Body of pancreas (tissue), 4 donors: ENCODE data around the gene TARS2.

Source experiments
- POLR2A ChIP-seq, 3 donors: fragments of 450-650 bp; IDR thresholded peaks; one replicate each; pipeline ENCODE4 v1.6.1; 2016; ENCODE audit warnings: antibody characterized with exemption in 3 of 3, mild to moderate bottlenecking in 2 of 3
- TF ChIP-seq, protein P1 (sequence below), 7 experiments: fragments of 450-650 bp in 4 of 7; fragments of 200-600 bp in 3 of 7; sonication (generic) in 3 of 7; IDR thresholded peaks; one replicate each; pipeline ENCODE4 v1.5.1; 2016 to 2019; ENCODE audit warnings: antibody characterized with exemption in 7 of 7

DNA sequence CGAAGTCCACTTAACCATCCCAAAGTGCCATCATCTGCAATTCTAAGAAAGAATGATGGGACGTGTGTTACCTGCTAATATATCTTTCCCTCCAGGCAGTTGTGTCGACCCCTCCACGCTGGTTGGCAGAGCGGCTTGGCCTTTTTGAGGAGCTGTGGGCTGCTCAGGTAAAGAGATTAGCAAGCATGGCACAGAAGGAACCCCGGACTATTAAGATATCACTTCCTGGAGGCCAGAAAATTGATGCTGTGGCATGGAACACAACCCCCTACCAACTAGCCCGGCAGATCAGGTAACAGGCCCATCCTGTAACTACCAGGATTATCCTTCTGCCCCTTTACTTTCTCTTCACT, 520 bp downstream of the TARS2 start:
- TF ChIP-seq POLR2A (IDR thresholded peaks at IDR 0.05): no peak
- TF ChIP-seq, protein P1, sequence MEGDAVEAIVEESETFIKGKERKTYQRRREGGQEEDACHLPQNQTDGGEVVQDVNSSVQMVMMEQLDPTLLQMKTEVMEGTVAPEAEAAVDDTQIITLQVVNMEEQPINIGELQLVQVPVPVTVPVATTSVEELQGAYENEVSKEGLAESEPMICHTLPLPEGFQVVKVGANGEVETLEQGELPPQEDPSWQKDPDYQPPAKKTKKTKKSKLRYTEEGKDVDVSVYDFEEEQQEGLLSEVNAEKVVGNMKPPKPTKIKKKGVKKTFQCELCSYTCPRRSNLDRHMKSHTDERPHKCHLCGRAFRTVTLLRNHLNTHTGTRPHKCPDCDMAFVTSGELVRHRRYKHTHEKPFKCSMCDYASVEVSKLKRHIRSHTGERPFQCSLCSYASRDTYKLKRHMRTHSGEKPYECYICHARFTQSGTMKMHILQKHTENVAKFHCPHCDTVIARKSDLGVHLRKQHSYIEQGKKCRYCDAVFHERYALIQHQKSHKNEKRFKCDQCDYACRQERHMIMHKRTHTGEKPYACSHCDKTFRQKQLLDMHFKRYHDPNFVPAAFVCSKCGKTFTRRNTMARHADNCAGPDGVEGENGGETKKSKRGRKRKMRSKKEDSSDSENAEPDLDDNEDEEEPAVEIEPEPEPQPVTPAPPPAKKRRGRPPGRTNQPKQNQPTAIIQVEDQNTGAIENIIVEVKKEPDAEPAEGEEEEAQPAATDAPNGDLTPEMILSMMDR (IDR thresholded peaks at IDR 0.05): no peak
